ENCODE data around the gene GAST.
A peak's percentile ranks its signal among the peaks of the same experiment; 100 is the strongest.
"Not testable (repeated sequence)": the region's sequence is repeated elsewhere in the genome, so short reads cannot be mapped to it uniquely, and the experiment has no call there.

Gene GAST, protein sequence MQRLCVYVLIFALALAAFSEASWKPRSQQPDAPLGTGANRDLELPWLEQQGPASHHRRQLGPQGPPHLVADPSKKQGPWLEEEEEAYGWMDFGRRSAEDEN

DNA sequence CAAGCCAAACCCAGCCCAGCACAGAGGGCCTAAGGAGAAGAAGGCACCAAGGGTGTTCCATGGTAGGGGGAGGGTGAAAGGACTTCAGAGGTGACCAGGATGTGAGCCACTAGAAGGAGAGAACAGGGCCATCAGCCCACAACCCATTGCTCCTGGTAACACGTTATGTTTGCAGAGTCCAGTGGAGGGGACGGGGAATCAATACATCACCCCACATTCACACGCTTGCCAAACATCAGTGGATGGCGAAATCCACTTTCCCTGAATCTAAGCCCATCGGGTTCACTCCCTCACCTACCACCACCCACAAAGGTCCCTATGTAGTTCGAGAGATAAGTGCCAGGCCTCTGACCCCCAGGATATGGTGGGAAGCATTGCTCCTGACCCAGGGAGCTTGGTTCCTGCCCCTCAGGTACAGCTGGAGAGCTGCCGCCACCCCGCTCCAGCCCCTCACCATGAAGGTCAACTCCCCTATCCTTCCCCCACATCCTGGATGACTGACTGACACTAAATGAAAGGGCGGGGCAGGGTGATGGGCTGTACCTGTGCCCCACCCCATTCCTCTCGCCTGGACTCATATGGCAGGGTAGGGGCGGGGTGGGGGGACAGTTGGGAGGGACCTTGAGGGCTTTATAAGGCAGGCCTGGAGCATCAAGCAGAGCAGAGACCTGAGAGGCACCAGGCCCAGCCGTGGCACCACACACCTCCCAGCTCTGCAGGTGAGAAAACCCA is at the start of gene GAST:
Gene GAST (plus strand): TSS at position 663 of the 732 bp plus-strand sequence. CDS start 3,106 bp downstream, outside the sequence.
- no peak for DNase-seq

DNA sequence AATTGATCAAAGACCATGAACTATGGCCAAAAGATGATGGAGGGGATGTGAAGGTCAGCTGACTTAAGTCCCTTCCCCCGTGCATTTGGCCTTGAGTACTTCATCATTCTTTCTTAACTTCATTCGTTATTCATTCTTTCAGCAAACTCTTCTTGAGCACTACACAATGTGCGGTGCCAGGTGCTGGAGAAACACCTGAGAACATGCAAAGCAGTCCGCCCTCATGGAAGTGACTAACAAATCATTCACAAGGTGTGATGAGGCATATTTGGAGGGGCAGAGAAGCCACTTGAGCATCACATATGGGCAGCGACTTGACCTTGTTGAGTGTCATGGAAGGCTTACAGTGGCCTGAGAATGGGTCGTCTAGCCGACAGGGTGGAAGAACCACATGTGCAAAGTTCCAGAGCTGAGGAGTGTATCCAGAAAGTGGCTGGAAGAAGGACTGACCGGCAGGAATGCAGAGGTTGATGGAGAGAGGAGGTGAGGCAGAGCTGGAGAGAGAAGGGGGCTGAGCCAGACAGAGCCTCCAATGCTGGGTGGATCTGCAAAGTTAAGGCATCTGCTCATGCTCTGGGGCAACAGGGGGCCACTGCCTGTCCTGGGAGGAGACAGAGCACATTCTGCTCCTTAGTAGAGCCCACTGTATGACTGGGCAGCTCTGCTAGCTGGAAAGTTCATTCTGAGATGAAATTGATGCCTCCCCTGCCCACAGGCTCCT is 48.5 kb upstream of the GAST start:
- no peak for DNase-seq

DNA sequence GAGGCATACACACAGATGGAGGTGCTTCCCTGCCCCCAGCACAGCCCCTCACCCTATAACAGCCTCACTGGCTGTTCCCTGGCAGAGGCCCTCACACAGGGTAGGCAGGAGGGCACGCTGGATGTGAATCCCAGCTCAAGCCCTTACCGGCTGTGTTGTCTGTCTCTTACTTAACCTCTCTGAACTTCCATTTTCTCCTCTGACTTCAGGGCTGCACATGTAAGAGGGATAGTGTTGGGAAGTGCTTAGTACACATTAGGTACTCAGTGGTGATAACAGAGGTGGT is 48.0 kb upstream of the GAST start:
- DNase-seq, result no peak

DNA sequence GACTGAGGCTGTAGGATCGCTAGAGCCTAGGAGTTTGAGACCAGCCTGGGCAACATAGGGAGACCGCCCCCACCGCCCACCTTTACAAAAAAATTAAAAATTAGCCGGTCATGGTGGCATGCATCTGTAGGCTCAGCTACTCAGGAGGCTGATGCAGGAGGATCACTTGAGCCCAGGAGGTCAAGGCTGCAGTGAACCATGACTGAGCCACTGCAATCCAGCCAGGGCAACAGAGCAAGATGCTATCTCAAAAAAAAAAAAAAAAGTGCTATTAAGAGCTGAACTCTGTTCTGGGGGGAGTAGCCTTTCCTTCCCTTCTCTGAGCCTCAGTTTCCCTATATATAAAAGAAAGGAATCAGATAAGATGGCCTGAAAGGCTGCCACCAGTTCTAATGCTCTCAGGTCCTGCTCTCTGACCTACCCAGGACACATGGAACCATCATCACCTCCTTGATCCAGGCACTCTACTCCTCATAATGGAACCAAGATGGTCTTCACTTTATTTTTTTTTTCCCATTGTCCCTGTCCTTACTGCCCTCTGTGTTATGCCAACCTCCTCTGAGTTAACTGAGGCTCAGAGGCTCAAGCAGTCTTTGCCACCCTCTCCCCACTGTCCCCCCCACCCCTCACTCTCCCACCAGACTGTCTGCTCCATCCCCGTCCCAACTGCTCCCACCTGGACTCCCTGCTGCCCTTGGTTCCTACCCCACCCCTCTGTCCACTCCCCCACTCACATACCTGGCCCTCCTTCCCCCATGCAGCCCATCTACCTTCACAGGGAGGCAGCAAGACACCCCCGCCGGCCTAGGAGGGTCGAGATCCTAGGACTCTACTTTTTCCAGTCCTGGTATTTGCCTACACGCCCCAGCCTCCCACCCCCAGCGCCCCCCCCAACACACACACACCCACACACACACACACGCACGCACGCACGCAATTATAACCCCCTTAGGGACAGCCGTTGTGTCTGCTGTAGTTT is 47.3 kb upstream of the GAST start:
- no peak for DNase-seq

DNA sequence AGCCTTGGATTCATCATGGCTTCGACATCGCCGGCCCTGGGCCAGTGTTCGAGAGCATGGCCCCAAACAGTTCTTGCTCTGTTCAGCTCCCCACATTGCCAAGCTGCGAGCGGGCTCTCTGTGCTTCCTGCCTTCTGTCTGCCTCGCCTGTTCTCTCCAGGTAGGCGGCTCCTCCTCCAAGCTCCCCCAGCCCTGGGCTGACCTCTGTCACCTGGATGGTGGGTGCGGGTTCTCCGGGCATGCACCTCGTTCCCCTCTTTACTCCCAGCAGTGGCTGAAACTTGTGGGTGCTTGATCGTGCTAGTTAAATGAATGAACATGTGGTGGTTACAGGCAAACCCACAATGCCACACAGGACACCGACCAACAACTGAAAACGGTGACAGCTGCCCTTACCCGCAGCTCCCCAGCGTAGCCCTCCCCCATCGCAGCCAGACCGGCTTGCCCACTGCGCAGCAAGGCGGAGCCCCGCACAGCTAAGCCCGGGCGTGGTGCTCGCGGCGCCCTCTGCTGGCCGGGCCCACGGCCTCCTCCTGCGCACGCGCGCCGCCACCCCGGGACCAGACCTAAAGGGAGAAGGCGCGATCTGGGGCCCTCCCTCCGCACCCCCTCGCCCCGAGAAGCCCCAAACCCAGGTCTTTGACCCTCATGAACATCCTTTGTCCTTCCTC is 46.4 kb upstream of the GAST start:
- peak; percentile 69 for DNase-seq

DNA sequence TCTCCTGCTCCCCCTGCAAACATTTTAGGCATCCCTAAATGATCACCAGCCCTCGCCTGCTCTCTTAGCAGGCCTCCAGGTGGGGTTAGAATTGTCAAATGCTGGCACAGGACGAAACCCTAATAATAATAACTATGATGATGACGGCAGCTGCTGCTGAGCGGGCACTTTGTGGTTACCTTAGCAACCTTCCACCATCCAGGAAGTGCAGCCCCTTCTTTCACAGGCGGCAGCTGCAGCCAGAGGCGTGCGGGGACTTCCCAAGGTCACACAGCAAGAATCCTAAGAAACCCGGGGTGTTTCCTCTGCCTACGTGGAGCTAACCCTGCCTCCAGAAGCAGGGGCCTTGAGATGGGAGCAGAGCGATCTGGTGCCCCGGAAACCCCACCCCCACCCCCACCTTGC is 45.9 kb upstream of the GAST start:
- peak; percentile 56 for DNase-seq

DNA sequence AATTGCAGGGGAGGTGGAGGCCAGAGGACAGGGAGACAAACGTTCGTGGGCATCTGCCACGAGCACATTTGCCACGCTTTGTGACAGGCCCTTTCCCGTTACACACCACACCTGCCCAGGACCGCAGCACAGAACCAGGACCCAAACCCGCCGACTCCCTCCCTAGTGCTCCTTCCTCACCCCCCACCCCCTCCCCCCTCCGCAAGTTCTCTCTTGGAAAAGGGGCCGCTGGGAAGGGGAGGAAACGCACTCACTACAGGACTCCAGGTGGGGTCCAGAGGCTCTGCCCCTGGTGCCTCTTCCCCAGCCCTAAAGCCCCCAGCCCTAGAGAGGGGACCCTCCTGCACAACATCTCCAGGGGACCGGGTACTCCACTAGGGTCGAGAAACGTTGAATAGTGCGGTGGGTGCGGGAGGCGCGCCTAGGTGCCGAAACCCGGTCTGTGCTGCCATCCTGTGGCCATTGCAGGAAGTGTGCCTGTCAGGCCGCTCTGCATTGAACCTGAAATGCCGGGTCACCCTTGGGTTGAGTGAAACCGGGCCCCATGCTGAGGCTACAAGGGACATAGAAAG is 45.3 kb upstream of the GAST start:
- peak; percentile 67 for DNase-seq

DNA sequence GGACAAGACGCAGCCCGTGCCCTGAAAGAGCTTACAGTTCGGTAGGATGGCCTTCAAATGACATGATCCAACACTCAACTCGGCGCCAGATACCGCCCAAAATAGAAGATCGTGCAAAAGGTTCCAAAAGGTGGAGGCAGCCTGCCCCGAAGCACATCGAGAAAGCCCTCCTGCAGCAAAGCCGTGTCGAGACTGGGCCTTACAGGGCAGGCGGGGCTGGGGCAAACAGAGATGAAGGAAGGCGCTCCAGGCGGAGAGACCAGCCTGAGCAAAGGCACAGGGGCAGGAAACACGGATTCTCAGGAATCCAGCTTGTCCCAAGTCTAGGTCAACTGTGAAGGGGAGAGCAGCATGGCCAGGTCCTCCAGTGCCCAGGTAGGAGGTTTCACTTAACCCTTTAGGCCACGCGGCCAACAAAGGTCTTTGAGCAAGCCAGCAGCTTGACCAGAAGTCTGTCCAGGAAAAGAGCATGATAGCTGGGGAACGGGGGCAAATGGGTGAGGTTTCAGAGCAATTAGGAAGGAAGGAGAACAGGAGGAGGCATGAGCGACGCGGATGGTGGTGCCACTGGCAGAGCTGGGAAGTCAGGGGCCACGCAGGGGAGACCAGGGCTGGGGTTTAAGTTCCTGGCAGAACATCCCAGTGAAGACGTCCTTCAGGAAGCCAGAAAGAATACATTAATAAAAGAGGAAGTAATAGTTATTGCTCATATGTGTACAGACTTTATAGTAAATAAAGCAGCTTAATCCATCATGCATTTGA is 44.7 kb upstream of the GAST start:
- no peak for DNase-seq

DNA sequence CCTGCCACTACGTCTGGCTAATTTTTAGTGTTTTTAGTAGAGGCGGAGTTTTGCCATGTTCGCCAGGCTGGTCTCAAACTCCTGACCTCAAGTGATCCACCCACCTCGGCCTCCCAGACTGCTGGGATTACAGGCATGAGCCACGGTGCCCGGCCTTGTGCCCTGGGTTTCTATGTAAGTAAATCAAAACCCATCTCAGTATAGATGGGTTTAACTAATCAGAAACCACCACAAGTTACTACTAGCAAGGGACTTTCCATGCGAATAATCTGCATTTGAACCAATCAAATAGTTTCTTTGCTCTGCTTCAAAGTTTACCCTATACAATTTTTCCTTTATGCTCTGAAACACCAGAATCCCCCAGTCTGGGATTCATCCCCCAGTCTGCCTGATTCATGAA is 40.0 kb upstream of the GAST start:
- no peak for DNase-seq

DNA sequence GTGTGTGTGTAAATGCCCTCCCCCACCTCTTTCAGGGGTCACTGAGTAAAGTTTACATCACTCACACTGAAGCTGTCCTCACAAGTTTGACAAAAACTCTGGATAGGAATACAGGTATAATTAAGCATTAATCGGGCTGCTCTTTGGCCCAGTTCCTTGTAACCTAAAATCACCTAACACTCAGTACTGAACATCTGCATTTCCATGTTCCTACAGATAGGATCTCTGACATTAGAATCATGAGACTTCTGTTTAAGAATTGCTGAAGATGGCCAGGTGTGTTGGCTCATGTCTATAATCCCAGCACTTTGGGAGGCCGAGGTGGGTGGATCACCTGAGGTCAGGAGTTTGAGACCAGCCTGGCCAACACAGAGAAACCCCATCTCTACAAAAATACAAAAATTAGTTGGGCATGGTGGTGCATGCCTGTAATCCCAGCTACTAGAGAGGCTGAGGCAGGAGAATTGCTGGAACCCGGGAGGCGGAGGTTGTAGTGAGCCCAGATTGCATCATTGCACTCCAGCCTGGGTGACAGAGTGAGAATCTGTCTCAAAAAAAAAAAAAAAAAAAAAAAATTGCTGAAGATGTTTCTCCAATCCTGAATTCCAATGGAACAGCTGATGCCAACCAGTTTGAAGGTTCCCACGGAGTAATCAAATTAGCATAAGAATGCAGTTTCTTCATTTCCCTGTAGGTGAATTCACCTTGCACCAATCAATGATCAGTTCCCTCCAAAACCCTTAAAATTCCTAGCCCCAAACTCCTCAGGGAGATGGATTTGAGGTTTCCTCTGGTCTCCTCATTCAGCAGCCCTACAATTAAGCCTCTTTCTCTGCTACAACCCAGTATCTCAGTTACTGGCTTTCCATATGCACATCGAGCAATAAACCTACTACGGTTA is 36.7 kb upstream of the GAST start:
- DNase-seq, result not testable (repeated sequence)

DNA sequence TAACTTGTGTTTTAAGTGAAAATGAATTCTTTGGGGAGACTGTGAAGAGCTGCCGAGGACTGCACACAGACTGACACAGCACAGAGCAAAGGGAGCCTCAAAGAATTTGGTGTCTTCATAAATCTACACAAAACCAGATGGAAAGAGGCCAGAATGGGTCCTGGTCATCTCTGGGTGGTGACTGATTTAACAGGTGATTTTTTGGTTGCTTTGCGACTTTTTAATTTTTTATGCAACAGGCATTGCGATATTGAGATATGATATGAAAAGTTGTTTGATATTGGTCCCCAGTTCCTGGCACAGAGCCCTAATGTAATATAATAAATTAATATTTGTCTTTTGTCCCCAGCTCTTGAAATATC is 36.1 kb upstream of the GAST start:
- DNase-seq, result no peak

DNA sequence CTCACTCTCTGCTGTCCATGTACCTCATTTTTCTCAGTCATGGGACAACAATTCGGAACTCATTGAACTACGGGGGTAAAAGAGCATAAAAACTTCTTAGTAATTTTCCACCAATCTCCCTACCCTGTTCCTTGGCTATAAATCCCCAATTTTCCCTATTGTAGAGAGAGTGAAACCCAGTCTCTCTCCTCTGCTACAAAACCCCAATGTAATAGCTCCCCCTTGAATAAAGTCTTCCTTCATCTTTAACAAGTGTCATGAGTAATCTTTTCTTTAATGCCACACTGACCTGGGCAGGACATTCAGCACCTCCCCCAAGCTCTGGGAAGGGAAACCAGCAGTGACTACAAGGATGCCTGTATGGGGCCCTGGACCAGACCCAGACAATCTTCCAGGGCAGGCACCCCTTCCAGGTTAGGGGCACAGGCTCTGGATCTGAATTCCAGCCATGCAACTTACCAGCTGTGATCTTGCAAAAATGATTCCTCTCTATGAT is 33.7 kb upstream of the GAST start:
- DNase-seq, result no peak

DNA sequence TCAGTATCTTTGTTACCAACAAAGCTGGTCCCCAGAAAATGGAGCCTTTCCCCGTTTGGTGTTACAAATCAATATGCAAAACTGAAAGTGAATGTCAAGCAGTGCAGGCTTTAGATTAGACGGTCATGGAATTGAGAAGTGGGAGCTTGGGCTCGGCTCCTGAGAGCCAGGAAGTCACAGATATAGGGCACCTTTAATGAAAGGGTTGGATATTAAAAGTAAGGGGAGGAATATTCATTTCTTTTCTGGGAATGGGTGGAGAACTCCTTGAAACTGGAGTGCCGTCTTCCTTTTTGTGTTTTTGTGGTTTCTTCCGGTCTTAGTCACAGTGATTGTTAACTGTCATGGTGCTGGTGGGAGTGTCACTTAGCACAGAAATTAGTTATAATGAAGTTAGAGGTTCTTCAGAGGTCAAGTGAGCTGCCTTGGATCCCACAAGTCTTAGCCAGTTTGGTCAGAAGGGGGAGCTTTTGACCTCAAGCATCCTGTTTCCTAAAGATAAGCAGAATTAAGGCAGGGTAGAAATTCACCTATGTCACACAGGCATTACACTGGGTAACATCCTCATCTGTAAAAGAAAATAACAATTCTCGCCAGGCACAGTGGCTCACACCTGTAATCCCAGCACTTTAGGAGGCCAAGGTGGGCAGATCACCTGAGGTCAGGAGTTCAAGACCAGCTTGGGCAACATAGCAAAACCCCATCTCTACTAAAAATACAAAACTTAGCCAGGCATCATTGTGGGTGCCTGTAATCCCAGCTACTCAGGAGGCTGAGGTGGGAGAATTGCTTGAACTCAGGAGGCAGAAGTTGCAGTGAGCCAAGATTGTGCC is 33.0 kb upstream of the GAST start:
- DNase-seq, result no peak

DNA sequence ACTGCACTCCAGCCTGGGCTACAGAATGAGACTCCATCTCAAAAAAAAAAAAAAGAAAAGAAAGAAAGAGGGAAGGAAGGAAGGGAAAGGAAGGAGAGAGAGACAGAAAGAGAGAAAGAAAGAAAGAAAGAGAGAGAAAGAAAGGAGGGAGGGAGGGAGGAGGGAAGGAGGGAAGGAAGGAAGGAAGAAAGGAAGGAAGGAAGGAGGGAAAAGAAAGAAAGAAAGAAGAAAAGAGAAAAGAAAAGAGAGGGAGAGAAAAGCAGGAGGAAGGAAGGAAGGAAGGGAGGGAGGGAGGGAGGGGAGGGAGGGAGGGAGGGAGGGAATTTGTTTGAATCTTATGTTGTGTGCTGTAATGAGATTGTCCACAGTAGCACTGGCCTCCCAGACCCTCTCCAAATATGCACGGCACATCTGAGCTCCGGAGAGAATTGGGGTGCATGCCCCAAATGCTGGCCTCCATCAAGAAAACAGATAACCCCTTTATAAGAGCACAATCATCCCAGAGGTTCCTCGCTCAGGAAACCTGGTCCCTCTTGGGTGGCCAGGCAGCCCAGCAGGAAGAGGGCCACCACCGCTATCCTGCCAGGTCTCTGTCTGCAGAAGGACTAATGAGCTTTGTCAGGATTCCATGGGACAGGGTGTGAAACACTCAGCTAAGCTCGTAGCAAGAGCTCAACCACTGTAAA is 32.2 kb upstream of the GAST start:
- no peak for DNase-seq

DNA sequence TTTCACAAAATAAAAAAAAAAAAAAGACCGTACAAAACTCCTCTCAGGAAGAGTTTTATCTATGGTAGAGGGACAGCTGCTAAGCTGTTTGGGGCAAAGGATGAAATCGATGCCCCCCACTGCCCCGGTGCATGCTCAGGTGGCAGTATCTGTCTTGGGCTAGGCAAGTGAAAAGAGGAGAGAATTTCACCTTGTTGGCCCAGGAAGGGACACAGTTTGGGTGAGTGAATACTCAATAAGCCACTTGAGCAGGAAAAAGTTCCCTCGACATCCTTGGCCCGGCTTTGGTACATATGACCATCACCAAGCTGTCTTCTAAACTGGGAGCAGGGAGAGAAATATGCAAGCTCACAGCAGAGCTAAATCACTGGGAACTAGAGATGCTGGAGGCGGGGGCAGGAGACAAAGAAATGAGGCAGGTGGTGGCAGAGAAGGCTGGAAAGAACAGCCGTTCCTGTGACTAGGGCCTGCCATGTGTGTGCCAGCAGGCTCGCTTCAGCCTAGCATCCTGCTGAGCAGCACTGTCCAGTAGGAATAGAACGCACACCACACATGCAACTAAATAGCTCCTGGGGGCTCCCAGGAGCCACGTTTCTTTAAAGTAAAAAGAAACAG is 31.6 kb upstream of the GAST start:
- DNase-seq, result no peak

DNA sequence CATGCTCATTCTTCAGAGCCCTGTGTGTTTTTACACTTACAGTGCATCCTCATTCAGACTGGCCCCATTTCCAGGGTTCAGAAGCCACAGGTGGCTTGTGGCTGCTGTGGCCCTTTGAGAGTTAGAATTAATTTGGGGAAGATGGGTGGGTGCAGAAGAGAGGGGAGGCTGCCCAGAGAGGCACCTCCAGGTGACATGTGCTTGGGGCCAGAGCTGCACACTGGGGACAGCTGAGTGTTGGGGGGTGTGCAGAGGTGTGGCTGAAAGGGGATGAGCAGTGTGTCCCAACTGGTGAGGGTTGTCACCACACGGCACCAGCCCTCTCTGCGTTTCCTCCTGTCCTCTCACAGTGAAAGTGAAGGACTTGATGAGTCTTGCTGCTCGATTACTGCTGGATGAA is 30.4 kb upstream of the GAST start:
- DNase-seq, result no peak

DNA sequence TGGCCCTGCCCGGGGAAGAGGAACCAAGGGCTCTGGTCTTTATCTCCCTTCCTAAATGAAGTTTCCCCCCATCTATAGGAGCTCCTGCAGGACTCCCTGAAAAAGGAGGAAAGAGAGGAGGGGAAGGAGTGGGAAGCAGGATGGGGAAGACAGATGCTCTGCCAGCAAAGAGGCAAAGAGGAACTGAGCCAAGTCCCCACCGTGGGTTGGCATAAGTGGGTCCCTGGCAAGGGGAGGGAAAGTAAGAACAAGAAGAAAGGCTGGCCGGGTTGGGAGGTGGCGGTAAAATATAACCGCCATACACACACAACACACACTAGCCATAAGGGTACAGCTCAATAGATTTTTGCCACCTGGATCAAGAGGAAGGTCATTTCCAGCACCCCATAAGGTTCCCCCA is 29.5 kb upstream of the GAST start:
- no peak for DNase-seq

DNA sequence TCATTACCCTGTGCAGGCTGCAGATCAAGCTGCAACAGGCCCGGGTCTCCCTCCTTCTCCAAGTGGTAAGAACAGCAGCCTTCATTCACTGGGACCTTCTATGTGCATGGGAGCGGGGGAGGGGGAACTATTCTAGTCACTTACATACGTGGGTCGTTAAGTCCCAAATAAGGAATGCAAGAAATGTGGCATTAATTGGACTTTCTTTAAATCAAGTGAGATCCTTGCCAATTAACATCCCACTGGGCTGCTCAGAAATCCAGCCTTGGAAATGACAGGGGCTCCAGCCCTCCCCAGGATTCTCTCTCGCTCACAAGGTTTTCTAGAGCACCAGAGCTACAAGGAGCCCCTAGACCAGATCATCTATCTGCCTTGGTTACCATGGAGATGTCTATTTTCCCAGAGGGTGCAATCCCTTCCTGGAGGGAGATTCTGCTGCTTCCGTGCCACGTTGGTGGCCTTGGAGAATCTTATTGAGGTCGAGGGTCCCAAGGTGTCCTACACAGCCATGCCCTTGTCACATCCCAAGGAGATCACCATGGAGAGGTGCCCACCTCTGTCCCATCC is 28.6 kb upstream of the GAST start:
- DNase-seq, result no peak

All from NCI-H1694 treated with DMSO at 0.1 percent for 48 hours (cell line).